ENCODE data around the gene COPA.

Gene COPA

GRCh38 chr1:160261893-160262794, 80.9 kb downstream of the COPA start, which contains the start of gene DCAF8:
DCAF8 (minus strand) TSS chr1:160262549; CDS start chr1:160244008, 18,541 bp downstream.
- DNase-seq, result peak; percentile 87 to 96

- no peak for DNase-seq
Measured at GRCh38 chr1:160261556-160261892, 81.5 kb downstream of the COPA start.

- DNase-seq, result peak in 1 of 2 experiments; percentile 4
Measured at GRCh38 chr1:160260406-160261382, 82.4 kb downstream of the COPA start.

- no peak for DNase-seq
Measured at GRCh38 chr1:160258177-160258798, 84.8 kb downstream of the COPA start.

GRCh38 chr1:160257411-160258015, 85.5 kb downstream of the COPA start:
- no peak for DNase-seq

- no peak for DNase-seq
Measured at GRCh38 chr1:160256396-160257046, 86.5 kb downstream of the COPA start.

- DNase-seq, result no peak
Measured at GRCh38 chr1:160255781-160256300, 87.2 kb downstream of the COPA start.

GRCh38 chr1:160251687-160252526, 91.1 kb downstream of the COPA start:
- peak; percentile 47 to 81 for DNase-seq

- DNase-seq, result peak; percentile 72 to 84
Measured at GRCh38 chr1:160251011-160251410, 92.0 kb downstream of the COPA start.

GRCh38 chr1:160247053-160247452, 96.0 kb downstream of the COPA start:
- no peak for DNase-seq

GRCh38 chr1:160245434-160245833, 97.6 kb downstream of the COPA start:
- no peak for DNase-seq

GRCh38 chr1:160244209-160244608, 98.8 kb downstream of the COPA start:
- DNase-seq, result peak in 1 of 2 experiments; percentile 30

GRCh38 chr1:160243767-160244166, 99.3 kb downstream of the COPA start:
- DNase-seq, result peak; percentile 3 to 40

GRCh38 chr1:160239582-160240299, 103.3 kb downstream of the COPA start:
- DNase-seq, result no peak

Data from NCI-H524 (cell line).